Neural crest cell (in vitro differentiated cells): Measurements from ENCODE around the gene EPN2. TPM values are rescaled to one million over a fixed set of nuclear protein-coding genes. Genes with fewer than 3 reads are reported as not detected.
"Not testable (repeated sequence)": the region's sequence is repeated elsewhere in the genome, so short reads cannot be mapped to it uniquely, and the experiment has no call there.

Source experiments
- DNase-seq: peaks from one replicate; pipeline ENCODE4 v3.0.0; 2021; ENCODE audit warnings: low read depth, mixed read lengths, low spot score
- H3K27ac Mint-ChIP-seq: one replicate; pipeline ENCODE4 v1.8.0; 2021; ENCODE audit warnings: mild to moderate bottlenecking, mixed read lengths; ENCODE audit not compliant: unreplicated experiment
- H3K27me3 Mint-ChIP-seq: 2 replicates; pipeline ENCODE4 v1.8.0; 2021; ENCODE audit warnings: low read depth, mild to moderate bottlenecking, mixed read lengths
- H3K36me3 Mint-ChIP-seq: 2 replicates; pipeline ENCODE4 v1.8.0; 2021; ENCODE audit warnings: low read depth, mild to moderate bottlenecking, mixed read lengths
- H3K4me1 Mint-ChIP-seq: 2 replicates; pipeline ENCODE4 v1.8.0; 2021; ENCODE audit warnings: mixed read lengths
- H3K4me3 Mint-ChIP-seq: one replicate; pipeline ENCODE4 v1.8.0; 2021; ENCODE audit warnings: mild to moderate bottlenecking, mixed read lengths
- H3K9me3 Mint-ChIP-seq: 2 replicates; pipeline ENCODE4 v1.8.0; 2021; ENCODE audit warnings: mixed read lengths
- long read RNA-seq: library from polyadenylated mRNA; unstranded; transcript quantifications from one replicate; pipeline ENCODE4 v2.0.0, GENCODE V29; 2020
- total RNA-seq: library from RNA; stranded (reverse); gene quantifications from 2 replicates; pipeline ENCODE4 v1.2.1, GENCODE V29; 2021

EPN2 gene
- total RNA-seq = 45.5 and 47.3 TPM in 2 replicates
- long read RNA-seq, full-length matches to known transcripts = 5 of 11 reads
- long read RNA-seq, partial matches to known transcripts = 4 of 11 reads
- long read RNA-seq, other reads (novel, unspliced or antisense) = 2 of 11 reads

GRCh38 chr17:19237139-19237388 lies at the start of gene EPN2:
Gene EPN2, plus strand, starts transcription at chr17:19237366. Its CDS starts 45,754 bp downstream, at chr17:19283120.
- not testable (repeated sequence) for H3K9me3 Mint-ChIP-seq, H3K27me3 Mint-ChIP-seq, H3K36me3 Mint-ChIP-seq
- DNase-seq = peak; percentile 71
- peak within 1 kb of the TSS; percentile 78 for H3K27ac Mint-ChIP-seq
- peak within 1 kb of the TSS; percentile 96 for H3K4me3 Mint-ChIP-seq
- H3K4me1 Mint-ChIP-seq = peaks cover 20% of the 10 kb centered on the region

GRCh38 chr17:19187883-19188869 lies 49.0 kb upstream of the EPN2 start:
- H3K4me3 Mint-ChIP-seq, DNase-seq, H3K27me3 Mint-ChIP-seq, H3K4me1 Mint-ChIP-seq, H3K27ac Mint-ChIP-seq, H3K9me3 Mint-ChIP-seq, H3K36me3 Mint-ChIP-seq: not testable (repeated sequence)

GRCh38 chr17:19188870-19189708 lies 48.1 kb upstream of the EPN2 start:
- not testable (repeated sequence) for H3K4me3 Mint-ChIP-seq, H3K4me1 Mint-ChIP-seq, H3K9me3 Mint-ChIP-seq, H3K36me3 Mint-ChIP-seq, H3K27ac Mint-ChIP-seq, DNase-seq, H3K27me3 Mint-ChIP-seq

GRCh38 chr17:19189781-19190405 lies 47.3 kb upstream of the EPN2 start:
- not testable (repeated sequence) for H3K27ac Mint-ChIP-seq, H3K4me3 Mint-ChIP-seq, H3K27me3 Mint-ChIP-seq, H3K36me3 Mint-ChIP-seq, DNase-seq, H3K4me1 Mint-ChIP-seq, H3K9me3 Mint-ChIP-seq

GRCh38 chr17:19196382-19197204 lies 40.6 kb upstream of the EPN2 start:
- H3K4me3 Mint-ChIP-seq, H3K4me1 Mint-ChIP-seq, H3K27me3 Mint-ChIP-seq, H3K9me3 Mint-ChIP-seq, H3K36me3 Mint-ChIP-seq, H3K27ac Mint-ChIP-seq: not testable (repeated sequence)
- peak; percentile 14 for DNase-seq

- H3K4me1 Mint-ChIP-seq, H3K9me3 Mint-ChIP-seq, H3K27me3 Mint-ChIP-seq, H3K4me3 Mint-ChIP-seq, H3K27ac Mint-ChIP-seq, DNase-seq, H3K36me3 Mint-ChIP-seq: not testable (repeated sequence)
Measured at GRCh38 chr17:19202448-19202847, 34.7 kb upstream of the EPN2 start.

- H3K27me3 Mint-ChIP-seq, DNase-seq, H3K27ac Mint-ChIP-seq, H3K4me3 Mint-ChIP-seq, H3K4me1 Mint-ChIP-seq, H3K36me3 Mint-ChIP-seq, H3K9me3 Mint-ChIP-seq: not testable (repeated sequence)
Measured at GRCh38 chr17:19203429-19203828, 33.7 kb upstream of the EPN2 start.

- H3K4me3 Mint-ChIP-seq, H3K27ac Mint-ChIP-seq, H3K36me3 Mint-ChIP-seq, H3K9me3 Mint-ChIP-seq, DNase-seq, H3K4me1 Mint-ChIP-seq, H3K27me3 Mint-ChIP-seq: not testable (repeated sequence)
Measured at GRCh38 chr17:19215074-19215860, 21.9 kb upstream of the EPN2 start.

GRCh38 chr17:19216148-19216926 lies 20.8 kb upstream of the EPN2 start:
- H3K36me3 Mint-ChIP-seq, H3K27ac Mint-ChIP-seq, H3K9me3 Mint-ChIP-seq, H3K27me3 Mint-ChIP-seq, H3K4me1 Mint-ChIP-seq, H3K4me3 Mint-ChIP-seq, DNase-seq: not testable (repeated sequence)

GRCh38 chr17:19218914-19219313 lies 18.3 kb upstream of the EPN2 start:
- not testable (repeated sequence) for H3K27me3 Mint-ChIP-seq, H3K4me1 Mint-ChIP-seq, H3K9me3 Mint-ChIP-seq, DNase-seq, H3K27ac Mint-ChIP-seq, H3K4me3 Mint-ChIP-seq, H3K36me3 Mint-ChIP-seq

- DNase-seq, H3K27me3 Mint-ChIP-seq, H3K36me3 Mint-ChIP-seq, H3K9me3 Mint-ChIP-seq, H3K4me1 Mint-ChIP-seq, H3K4me3 Mint-ChIP-seq, H3K27ac Mint-ChIP-seq: not testable (repeated sequence)
Measured at GRCh38 chr17:19219384-19219783, 17.8 kb upstream of the EPN2 start.
